ENCODE measurements around the gene NOS3.

NOS3 gene

GRCh38 chr7:150957133-150958020 is 33.4 kb upstream of the NOS3 start:
- FAIRE-seq (no peak), DNase-seq (ENCODE audit: insufficient read length, low spot score) (no peak)
- no peak for TF ChIP-seq CTCF (IDR thresholded peaks at IDR 0.05; ENCODE audit: insufficient read depth, missing control alignments)

DNA sequence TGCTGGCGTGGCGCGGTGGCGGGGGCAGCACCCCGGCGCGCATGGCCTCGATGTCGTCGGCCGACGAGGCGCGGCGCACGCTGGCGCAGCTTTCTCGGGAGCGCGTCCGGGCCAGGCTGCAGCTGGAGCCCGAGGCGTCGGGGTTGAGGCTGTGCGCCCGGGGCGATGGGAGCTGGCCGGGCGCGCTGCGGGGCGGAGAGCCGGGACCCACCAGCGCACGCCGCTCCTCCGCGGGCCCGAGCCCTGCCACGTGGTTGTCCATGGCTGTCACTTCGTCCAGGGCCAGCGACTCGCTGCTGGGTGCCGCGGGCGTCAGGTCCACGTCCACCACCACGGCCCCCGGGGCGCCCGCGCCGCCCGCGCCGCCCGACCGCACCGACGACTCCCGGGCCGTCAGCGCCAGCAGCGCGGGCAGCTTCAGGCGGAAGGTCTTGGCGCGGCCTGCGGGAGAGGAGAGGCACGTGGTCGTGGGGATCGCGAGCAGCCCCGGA is 32.7 kb upstream of the NOS3 start:
- no peak for TF ChIP-seq CTCF (IDR thresholded peaks at IDR 0.05; ENCODE audit: insufficient read depth, missing control alignments)
- DNase-seq (ENCODE audit: insufficient read length, low spot score) (no peak), FAIRE-seq (no peak)

- FAIRE-seq: no peak
- TF ChIP-seq CTCF (IDR thresholded peaks at IDR 0.05; ENCODE audit: insufficient read depth, missing control alignments): no peak
- no peak for DNase-seq (ENCODE audit: insufficient read length, low spot score)
Measured at GRCh38 chr7:150958597-150958996, 32.2 kb upstream of the NOS3 start.

DNA sequence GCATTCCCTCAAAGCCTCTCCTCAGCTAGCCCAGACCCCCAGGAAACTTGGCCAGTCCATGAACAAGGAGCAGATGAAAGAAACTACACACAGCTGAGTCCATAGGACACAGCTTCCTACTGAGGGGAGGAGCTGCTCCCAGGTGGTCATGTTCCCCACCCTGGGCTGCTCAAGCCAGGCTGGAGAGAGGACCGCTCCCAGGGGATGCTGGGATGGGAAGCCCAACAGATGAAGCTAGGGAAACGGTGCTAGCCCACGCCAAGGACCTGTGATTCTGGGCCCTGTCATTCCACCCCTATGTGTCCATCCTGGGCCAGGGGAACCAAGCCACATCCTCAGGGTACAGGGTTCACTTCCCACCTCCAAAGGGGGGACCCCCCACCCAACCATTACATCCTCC is 31.7 kb upstream of the NOS3 start:
- TF ChIP-seq CTCF (IDR thresholded peaks at IDR 0.05; ENCODE audit: insufficient read depth, missing control alignments): no peak
- no peak for DNase-seq (ENCODE audit: insufficient read length, low spot score)
- no peak for FAIRE-seq

DNA sequence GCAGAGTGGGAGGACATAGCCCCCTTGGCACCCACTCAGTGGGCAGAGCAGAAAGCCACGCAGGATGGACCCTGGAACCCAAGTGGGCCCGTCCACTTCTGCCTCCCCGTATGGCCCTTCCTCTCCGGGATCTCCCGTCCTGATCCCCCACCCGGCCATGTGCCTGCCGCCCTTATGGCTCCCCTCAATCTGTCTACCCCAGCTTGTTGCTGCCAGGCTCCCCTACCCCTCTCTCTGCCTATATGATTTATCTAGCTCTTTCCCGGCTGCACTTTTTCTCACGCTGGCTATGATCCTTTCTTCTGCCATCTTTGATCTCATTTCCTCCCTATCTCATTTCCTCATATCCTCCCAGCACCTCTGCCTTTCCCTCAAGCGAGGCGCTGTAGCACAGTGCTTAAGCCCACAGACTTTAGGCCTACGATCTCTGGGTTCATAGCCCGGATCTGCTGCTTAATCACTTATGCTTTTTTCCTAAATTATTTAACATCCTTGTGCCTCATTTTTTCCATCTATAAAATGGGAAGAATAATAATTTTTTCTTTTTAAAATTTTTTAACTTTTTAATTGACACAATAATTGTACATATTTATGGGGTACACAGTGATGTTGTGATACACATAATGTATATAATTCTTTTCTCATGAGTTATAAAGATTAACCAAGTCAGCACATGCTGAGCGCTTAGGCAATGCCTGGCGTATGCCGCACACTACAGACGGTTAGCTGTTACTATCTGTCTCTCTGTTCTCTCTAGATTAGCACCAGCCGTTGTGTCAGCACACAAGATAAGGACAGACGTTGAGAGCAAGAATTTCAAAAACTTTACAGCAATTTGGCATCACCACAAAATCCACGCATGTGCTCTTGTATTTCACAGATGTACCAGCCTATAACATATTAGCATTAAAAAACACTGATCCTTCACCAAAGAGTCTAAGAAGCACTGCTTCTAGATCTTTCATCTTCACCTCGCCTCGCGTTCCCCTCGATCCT is 30.8 kb upstream of the NOS3 start:
- TF ChIP-seq CTCF (IDR thresholded peaks at IDR 0.05; ENCODE audit: insufficient read depth, missing control alignments): no peak
- DNase-seq (ENCODE audit: insufficient read length, low spot score) (no peak), FAIRE-seq (no peak)

GRCh38 chr7:150961510-150962289 is 29.1 kb upstream of the NOS3 start:
- FAIRE-seq (no peak), DNase-seq (ENCODE audit: insufficient read length, low spot score) (no peak)
- no peak for TF ChIP-seq CTCF (IDR thresholded peaks at IDR 0.05; ENCODE audit: insufficient read depth, missing control alignments)
